ENCODE results near the gene PRR5L.

PRR5L gene

GRCh38 chr11:36407356-36407755 is 111.3 kb downstream of the PRR5L start:
- in situ Hi-C loops (cut with MboI; ENCODE audit: low pct_unique_long_range_greater_than_20kb, low sequenced_read_pairs, unreplicated experiment): no loop called here
- TF ChIP-seq, protein P1, sequence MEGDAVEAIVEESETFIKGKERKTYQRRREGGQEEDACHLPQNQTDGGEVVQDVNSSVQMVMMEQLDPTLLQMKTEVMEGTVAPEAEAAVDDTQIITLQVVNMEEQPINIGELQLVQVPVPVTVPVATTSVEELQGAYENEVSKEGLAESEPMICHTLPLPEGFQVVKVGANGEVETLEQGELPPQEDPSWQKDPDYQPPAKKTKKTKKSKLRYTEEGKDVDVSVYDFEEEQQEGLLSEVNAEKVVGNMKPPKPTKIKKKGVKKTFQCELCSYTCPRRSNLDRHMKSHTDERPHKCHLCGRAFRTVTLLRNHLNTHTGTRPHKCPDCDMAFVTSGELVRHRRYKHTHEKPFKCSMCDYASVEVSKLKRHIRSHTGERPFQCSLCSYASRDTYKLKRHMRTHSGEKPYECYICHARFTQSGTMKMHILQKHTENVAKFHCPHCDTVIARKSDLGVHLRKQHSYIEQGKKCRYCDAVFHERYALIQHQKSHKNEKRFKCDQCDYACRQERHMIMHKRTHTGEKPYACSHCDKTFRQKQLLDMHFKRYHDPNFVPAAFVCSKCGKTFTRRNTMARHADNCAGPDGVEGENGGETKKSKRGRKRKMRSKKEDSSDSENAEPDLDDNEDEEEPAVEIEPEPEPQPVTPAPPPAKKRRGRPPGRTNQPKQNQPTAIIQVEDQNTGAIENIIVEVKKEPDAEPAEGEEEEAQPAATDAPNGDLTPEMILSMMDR (IDR thresholded peaks at IDR 0.05; ENCODE audit: extremely low read depth, insufficient read depth, missing control alignments): no peak
- no peak for DNase-seq (ENCODE audit: low spot score)

DNA sequence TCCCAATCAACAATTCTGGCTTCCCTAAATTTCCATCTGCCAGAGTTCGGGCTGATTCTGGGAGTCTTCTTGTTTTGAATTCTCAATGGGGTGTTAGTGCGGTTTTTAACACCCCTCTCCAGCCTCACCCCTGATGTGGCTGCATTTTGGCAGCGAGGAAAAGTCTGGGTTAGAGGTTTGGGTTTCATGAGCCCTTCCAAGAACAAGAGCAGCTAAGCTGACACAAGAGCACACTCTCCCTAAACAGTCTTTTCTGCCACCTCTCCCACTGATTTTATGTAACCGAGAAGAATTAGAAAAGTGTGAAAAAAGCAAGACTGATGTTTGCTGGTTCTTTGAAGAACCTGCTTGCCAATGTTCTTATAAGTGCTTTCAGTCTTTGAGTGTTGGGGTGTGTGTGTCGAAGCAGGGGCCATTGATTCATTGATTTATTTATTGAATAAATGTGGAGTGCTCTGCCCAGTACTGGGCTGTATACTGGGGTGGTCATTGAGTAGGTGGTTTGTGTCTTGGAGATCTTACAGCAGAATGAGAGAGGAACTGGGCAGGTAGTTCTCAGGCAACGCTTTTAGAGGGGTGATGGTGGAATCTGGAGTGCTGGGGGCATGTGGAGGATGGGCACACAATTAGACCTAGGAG is 112.5 kb downstream of the PRR5L start:
- DNase-seq (ENCODE audit: low spot score): no peak
- in situ Hi-C loops (cut with MboI; ENCODE audit: low pct_unique_long_range_greater_than_20kb, low sequenced_read_pairs, unreplicated experiment): no loop called here
- TF ChIP-seq, protein P1 (IDR thresholded peaks at IDR 0.05; ENCODE audit: extremely low read depth, insufficient read depth, missing control alignments): no peak

DNA sequence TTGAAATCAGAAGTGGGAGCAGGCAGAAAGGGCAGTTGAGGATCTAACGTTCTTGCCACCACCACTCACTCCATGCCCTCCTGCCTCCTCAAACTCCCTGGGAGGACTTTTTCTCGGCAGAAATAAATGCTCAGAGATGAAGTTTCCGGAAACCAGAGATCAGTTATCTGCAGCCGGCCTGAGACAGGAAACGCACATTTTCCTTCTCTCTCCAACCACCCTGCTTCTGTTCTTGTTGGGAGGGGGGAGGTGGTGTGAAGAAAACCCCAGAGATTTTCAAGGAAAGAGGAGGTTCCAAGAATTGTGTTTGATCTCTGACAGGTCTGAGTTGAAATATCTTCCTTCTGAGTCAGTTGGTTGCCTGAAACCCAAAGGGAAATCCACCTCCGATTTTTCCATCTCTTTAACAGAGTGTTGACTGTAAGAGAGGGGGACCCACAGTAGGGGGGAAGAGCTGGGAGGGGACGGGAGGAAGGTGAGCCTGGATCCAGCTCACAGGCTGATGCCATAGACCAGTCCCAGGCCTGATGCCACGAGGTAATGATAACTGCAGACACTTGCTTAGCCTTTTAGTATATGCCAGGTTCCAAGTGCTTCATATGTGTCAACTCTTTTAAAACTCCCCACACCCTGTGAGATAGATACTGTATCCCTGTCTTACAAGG is 113.2 kb downstream of the PRR5L start:
- in situ Hi-C loops (cut with MboI; ENCODE audit: low pct_unique_long_range_greater_than_20kb, low sequenced_read_pairs, unreplicated experiment): no loop called here
- TF ChIP-seq, protein P1 (IDR thresholded peaks at IDR 0.05; ENCODE audit: extremely low read depth, insufficient read depth, missing control alignments): no peak
- DNase-seq (ENCODE audit: low spot score): no peak

GRCh38 chr11:36411202-36411640 is 115.1 kb downstream of the PRR5L start:
- in situ Hi-C loops (cut with MboI; ENCODE audit: low pct_unique_long_range_greater_than_20kb, low sequenced_read_pairs, unreplicated experiment): no loop called here
- DNase-seq (ENCODE audit: low spot score): peak; percentile 32
- TF ChIP-seq, protein P1 (IDR thresholded peaks at IDR 0.05; ENCODE audit: extremely low read depth, insufficient read depth, missing control alignments): no peak

GRCh38 chr11:36412781-36413383 is 116.8 kb downstream of the PRR5L start:
- TF ChIP-seq, protein P1 (IDR thresholded peaks at IDR 0.05; ENCODE audit: extremely low read depth, insufficient read depth, missing control alignments): no peak
- no peak for DNase-seq (ENCODE audit: low spot score)
- in situ Hi-C loops (cut with MboI; ENCODE audit: low pct_unique_long_range_greater_than_20kb, low sequenced_read_pairs, unreplicated experiment): no loop called here

DNA sequence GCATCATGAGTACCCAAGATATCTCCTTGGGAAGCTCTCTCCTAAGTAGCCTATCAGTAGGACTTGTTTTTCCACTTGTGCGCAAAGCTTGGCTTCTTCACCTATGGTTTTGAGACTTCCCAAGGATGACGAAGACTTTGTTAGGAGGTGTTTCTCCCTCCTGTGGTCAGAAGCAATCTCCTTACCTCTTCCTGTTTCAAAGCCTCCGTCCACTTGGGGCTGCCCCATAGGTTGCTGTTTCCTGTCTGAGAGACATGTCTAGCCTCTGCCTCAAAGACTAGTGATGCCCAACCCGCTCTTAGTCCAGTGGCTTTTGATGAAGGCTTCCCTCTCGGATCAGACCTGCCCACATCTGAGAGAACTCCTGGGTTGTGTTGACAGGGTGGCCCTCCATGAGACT is 121.1 kb downstream of the PRR5L start:
- DNase-seq (ENCODE audit: low spot score): no peak
- TF ChIP-seq, protein P1 (IDR thresholded peaks at IDR 0.05; ENCODE audit: extremely low read depth, insufficient read depth, missing control alignments): no peak
- in situ Hi-C loops (cut with MboI; ENCODE audit: low pct_unique_long_range_greater_than_20kb, low sequenced_read_pairs, unreplicated experiment): no loop called here

Measured in GM13977 (cell line).